MM.1S (cell line): ENCODE data around the gene ZNF273.

ENCODE experiments used
- EZH2 ChIP-seq: fragments of 300-600 bp; sonication (generic); optimal IDR thresholded peaks from 2 replicates; pipeline ENCODE3; 2017; ENCODE audit warnings: low read depth, mild to moderate bottlenecking, antibody characterized with exemption, low read length, mixed read lengths
- EZH2phosphoT487 ChIP-seq: fragments of 300-600 bp; sonication (generic); IDR thresholded peaks from 2 replicates; pipeline ENCODE4 v1.6.1; 2018; ENCODE audit warnings: antibody characterized with exemption, low read length
- TF ChIP-seq, protein P1 (sequence below): fragments of 300-600 bp; sonication (generic); IDR thresholded peaks from 2 replicates; pipeline ENCODE4 v1.5.1; 2016; ENCODE audit warnings: antibody characterized with exemption, low read length, mixed read lengths

DNA sequence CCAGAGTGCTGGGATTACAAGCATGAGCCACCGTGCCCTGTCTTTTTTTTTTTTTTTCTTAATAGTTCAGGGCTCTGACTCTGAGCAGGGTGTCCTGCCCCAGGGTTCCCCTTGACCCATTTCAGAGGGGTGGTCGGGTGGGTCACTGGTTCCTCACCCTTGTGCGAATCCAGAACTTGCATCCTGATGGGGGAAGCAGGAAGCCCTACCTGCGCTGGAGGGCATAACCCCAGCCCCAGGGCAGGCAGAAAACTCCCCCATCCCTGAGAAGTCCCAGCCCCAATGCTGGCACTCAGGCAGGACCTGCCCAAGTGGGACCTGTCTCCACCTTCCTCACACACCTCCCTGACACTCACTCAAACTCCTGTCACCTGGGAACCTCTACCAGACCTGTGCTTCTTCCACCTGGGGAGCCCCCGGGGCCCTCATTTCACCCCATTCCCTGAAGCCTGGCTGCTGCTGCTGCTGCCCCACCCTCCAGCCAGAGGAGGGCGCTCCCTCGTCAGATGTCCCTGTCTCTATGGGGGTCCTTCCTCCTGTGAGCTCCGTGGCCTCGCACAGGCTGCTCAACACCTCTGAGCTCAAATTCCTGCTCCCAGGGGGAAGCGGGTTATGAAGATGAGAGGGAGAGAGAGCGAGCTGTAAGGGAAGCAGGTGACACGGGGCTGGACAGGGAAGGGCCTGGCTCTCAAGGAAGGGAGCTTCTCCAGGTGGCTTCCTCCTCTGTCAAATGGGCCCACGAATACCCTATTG is 15.1 kb upstream of the ZNF273 start:
- TF ChIP-seq, protein P1, sequence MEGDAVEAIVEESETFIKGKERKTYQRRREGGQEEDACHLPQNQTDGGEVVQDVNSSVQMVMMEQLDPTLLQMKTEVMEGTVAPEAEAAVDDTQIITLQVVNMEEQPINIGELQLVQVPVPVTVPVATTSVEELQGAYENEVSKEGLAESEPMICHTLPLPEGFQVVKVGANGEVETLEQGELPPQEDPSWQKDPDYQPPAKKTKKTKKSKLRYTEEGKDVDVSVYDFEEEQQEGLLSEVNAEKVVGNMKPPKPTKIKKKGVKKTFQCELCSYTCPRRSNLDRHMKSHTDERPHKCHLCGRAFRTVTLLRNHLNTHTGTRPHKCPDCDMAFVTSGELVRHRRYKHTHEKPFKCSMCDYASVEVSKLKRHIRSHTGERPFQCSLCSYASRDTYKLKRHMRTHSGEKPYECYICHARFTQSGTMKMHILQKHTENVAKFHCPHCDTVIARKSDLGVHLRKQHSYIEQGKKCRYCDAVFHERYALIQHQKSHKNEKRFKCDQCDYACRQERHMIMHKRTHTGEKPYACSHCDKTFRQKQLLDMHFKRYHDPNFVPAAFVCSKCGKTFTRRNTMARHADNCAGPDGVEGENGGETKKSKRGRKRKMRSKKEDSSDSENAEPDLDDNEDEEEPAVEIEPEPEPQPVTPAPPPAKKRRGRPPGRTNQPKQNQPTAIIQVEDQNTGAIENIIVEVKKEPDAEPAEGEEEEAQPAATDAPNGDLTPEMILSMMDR = peak; percentile 10
- TF ChIP-seq EZH2 (no peak), EZH2phosphoT487 (no peak)
